ELF-1 (cell line): ENCODE data around the gene ANKRD44.

ENCODE experiments used
- DNase-seq: peaks from one replicate; pipeline ENCODE4 v3.0.0-alpha.2; 2016; ENCODE audit warnings: low read depth, low spot score

ANKRD44 gene

DNA sequence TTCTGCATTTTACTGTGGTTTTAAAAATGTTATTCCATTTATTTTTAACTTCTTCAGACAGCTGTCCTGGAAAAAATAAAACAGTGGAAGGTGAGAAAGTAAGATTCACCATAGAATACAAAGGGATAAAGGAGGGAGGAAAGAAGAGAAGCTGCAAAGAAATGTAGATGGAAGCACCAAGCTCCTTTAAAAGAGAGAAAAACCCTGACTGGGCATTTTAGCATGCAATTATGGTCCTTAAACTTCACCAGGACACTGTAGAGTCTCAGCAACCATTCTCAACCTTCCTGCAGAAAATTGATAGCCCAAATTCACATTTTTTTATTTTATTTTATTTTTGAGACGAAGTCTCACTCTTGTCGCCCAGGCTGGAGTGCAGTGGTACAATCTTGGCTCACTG is 11.6 kb upstream of the ANKRD44 start:
- DNase-seq: no peak

DNA sequence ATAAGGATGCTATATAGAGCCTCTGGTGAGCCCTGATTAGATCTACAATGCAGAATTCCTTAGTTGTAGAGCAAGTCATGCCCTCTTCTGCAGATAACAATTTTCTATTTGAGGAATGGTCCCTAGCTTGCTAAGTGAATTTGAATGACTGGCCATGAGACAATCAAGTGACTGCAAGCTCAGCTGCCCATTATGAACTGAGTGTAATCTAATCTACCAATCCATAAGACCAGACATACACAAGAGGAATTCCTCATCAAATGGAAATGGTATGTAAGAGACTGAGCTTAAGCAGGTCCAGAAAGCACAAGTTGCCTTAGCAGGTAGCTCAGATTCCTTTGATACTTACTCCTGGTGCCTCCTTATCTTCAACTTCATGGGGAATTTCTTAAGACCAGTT is 4.8 kb upstream of the ANKRD44 start:
- no peak for DNase-seq

DNA sequence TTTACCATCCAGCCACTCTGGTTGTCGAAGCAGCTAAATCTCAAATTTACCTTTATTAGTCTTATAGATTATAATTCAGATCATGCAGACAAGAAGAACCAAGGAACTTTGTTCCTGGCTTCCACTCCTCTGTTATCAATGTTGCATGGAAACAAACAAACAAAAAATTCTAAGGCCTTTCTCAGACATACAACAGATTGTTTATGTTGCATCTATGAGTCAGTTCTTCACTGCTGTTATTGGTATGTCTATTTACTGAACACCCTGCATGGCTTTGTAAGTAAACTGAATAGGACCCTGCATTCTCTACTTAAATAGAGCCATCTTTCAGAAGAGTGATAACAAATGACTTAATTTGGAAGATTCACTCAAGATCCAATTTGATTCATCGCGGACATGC is 1.6 kb upstream of the ANKRD44 start:
- DNase-seq: no peak

DNA sequence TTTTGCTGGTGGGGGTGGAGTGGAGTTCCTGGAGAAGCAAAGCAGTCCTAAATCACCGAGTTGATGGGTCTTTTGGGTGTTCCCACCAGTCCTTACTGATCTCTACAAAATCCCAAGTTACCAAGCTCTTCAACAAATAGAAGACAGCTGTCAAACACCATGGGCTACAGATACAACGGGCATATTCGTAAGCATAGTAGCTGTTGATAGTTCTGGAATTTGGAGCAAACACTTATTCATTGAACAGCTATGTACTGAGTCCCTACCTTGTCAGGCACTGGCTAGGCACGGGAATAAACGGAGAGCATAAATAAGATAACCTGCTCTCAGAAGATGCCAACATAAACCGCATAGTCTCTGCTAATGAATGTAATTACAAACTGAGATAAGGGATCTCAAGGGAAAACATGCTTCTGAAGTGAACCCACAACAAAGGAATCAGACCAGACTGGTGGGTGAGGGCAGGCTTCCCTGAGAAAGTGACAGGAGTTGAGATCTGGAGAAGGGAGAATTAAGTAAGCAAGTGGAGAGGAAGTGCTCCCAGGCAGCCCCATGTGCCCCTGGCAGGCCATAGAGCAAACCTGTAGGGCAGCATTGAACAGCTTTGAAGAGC is 947 bp upstream of the ANKRD44 start:
- peak; percentile 63 for DNase-seq

DNA sequence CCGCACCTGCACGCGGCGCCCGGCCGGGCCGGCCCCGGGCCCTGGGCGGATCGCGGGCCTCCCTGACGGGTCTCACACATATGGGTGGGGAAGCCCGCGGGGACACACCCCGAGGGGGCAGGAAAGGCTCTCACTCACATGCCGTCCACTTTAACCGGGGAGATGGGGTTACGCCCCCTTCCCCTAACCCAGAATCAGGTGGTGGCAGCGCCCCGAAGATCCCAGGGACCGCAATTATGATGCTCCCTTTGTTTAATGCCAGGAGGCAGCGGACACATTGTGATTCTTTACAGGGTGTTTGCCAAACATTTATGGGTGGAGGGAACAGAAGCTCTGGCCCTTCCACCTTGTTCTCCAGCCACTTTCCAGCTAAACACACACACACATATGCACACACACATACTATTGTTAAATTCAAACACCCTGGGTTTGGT is 424 bp upstream of the ANKRD44 start:
- peak; percentile 26 for DNase-seq

DNA sequence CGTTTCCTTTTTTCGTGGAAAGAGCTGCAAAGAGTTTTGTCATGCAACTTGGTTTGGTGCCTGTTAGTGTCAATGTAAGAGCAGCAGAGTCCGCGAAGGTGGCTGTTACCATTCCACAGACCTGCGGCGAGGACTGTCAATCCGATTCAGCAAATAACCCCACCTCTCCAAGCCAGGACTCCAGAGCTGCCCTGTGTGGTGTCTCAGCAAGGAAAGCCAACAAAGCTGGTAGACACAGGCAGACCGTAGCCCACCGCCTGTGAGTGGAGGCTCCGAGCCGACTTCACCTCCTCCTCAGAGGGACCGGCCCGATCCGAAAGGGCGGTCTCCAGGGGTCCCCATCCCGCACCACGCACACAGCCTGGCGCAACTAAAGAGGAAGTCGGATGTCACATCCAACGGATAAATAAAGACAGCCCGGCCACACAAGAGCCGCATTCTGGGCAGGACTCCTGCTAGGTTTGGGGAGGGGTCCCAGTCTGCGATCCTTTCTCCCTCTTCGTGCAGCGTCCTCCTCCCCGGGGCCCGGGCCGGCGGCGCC is 819 bp downstream of the ANKRD44 start:
- peak; percentile 43 for DNase-seq

DNA sequence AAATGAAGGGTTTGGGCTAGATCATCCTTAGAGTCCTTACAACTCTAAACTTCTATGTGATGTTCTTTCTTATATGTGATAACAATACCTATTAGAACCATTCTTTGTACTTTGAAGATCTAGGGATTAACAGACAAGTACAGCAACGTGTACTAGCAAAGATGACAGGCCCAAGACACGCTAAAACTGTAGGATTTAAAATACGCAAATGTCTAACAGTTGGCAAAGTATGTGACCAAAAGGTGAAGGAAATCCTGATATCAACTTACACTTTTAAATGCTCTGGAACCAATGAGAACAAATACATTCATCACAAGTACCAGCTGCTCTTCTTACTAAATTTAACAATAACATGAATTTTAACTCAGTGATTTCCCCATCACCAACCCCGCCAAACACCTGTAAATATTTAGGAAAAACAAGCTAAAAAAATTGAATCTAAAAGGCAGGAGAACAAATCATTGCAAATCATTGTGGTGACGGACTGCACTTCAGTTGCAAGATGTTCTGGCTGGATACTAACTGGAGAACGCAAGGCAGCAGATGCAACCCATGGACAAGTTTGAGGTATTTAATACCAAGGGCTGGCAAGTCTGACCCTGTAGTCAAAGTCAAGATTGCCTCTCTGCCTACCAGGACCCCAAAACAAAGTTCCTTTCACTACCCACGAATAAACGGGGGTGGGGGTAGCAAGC is 1.4 kb downstream of the ANKRD44 start:
- DNase-seq: no peak

DNA sequence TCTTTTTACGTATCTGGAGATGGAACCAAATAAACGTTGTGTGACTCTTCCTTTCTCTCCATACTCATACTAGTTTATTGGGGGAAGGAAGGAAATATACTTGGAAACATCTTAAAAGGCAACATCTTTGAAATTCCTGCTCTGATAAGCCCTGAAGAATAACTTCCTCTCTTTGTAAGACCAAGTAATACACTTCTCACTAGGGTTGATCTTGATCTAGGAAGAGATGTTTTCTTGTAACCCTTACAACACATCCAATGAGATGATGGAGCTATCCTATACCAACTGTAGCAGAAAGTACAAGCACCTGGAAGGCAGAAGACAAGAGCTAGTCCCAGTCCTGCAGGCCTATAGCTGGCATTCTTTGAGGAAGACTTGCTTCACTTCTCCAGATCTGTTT is 2.0 kb downstream of the ANKRD44 start:
- DNase-seq: no peak

DNA sequence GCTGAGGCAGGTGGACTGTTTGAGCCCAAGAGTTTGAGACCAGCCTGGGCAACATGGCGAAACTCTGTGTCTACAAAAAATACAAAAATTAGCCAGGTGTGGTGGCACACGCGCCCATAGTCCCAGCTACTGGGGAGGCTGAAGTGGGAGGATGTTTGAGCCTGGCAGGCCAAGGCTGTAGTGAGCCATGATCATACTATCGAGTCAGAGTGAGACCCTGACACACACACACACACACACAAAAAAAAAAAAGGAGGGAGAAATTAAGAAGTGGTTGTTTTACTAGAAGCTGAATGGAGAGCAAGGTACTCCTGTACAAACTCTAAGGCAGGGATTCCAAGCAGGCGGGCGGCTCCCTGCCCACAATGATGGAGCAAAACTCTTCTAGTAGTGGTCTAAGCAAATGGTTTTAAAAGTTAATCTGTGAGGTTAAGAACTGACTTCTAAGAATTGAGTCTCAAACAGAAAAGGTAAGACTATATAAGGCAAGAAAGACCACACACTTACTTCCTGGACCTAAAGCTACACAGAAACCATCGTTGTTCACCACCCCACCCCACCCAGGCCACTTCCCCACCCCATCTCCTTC is 2.6 kb downstream of the ANKRD44 start:
- no peak for DNase-seq

DNA sequence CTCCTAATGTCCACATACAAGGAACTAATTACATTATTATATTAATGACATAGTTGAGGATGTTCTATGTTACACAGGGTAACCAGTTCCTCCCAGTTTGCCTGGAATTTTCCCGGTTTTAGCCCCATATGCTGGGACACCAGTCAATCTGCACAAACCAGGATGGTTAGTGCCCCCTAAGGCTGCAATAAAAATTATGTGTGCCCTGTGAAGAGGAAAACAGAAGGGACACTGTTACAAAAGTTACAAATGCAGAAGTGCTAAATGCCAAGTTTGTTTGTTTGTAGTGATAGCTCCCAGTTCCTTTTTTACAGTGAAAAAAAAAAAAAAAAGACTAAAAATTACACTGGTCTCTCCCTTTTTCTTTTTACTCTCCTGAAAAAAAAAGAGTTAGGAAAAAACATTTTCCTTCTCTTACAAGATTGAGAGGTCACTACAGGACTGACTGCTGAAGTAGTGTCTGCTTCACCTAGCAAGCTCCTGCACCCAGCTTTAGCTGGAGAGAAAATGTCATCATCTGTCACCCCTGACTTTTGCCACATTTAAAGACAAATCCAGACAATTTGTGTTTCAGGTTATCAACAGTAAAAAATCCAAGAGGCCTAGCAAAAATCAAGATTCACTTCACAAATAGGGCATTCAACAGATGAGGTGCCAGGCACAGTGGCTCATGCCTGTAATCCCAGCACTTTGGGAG is 3.2 kb downstream of the ANKRD44 start:
- no peak for DNase-seq

DNA sequence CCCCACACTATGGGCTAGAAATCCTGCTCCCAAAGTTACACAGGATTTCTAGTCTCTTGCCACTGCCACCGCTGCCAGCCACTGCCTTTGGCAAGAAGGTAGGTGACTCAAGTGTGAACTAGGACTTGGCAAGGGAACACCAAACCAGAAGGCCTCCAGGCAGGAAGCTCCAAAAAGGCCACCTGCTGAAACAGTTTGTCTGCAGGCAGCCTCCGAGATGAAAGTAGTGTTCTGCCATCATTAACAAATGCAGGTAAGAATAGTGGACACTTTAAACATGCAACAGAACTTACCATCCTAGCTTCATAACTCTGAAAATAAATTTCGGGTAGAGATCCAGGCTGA is 3.9 kb downstream of the ANKRD44 start:
- DNase-seq: no peak

DNA sequence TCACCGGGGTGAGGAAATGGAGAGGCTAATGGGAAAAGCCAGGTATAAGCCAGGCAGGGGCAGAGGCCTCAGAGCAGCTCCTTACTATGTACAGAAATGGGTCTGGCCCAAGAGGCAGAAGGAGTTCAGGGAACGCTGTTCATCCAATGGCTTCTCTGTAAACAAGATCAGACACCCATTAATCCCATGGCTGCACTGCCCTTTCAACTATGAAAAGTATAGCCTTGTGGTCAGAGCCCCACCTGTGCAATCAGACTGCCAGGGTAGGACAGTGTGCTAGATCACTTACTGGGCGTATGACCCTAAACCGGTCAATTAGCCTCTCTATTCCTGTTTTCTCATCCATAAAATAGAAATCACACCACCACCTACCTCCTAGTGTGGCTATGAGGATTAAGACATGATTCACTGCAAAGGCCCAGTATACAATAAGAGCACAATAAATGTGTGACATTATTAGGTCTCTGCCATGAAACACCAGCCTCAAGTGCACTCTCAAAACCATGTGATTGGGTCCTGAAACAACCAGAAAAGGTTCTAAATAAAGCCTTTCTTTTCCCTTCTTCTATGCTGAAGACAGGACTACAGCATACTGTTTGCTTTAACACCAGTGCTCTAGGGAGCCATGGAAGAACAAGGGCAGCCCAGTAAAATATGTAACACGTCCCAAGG is 4.4 kb downstream of the ANKRD44 start:
- no peak for DNase-seq

DNA sequence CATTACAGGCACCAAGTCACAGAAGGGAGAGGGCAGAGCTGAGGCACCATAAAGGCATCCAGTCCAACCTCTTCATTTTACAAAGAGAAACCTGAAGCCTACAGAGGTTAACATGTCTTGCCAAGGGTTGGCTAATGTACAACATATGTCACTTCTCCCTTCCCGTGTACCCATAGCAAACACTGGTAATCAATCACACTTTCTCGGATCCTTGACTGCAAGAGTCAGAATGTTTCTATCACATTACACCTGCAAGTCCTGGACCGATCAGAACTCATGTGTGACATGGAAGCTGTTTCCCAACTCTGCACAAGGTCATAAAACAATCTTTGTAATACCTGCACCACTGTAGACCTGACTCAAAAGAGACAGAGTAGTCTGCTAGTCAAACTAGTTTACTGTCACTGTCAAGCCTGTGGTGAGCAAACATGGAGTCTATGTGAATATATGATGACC is 6.0 kb downstream of the ANKRD44 start:
- no peak for DNase-seq

DNA sequence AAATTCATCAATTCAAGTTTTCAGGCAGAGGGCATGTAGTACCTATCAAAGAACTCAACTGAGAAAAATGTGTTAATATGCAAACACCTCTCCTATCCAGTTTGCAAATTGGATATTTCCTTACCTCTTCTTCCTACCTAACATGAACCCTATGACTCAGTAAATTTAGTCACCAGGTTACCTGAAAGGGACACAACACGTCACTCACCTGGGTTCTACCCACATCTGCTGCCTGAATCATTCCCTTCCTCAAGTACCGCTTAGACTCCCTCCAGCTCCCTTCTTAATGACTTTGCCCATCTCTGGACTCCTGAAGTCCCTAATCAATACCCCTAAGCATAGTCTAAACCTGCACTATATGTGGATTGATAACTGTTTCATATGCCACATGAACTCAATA is 10.4 kb downstream of the ANKRD44 start:
- no peak for DNase-seq

DNA sequence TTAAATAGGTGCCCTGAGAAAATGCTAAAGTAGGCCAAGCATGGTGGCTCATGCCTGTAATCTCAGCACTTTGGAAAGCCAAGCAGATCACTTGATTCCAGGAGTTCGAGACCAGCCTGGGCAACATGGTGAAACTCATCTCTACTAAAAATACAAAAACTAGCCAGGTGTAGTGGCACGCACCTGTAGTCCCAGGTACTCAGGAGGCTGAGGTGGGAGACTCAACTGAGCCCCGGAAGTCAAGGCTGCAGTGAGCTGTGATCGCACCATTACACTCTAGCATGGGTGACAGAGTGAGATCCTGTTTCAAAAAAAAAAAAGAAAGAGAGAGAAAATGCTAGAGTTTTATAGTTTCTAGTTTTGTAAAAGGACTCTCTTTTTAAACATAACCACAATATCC is 12.0 kb downstream of the ANKRD44 start:
- no peak for DNase-seq

DNA sequence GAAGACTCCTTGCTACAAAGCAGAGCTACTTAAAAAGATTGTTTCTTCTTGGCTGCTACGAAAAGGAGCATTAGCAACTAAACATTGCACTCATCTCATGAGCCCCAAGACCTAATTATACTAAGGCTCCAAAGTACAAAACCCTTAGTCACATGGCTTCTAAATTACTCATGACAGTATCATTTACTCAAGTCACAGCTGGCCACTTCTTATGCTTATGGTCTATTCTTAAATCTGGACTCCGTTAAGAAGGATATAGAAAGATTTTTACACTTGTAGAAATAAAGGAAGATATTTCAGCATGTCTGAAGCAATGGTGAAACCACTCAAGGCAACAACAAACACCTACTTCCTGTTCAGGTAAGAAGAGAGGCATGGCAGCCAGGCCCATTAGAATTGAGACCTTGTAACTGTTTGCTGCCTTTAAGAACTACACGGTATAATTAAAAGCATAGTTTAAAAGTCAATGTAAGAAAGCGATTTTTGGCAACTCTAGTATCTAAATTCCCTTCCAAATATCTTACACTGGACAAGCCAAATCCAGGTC is 12.7 kb downstream of the ANKRD44 start:
- no peak for DNase-seq

DNA sequence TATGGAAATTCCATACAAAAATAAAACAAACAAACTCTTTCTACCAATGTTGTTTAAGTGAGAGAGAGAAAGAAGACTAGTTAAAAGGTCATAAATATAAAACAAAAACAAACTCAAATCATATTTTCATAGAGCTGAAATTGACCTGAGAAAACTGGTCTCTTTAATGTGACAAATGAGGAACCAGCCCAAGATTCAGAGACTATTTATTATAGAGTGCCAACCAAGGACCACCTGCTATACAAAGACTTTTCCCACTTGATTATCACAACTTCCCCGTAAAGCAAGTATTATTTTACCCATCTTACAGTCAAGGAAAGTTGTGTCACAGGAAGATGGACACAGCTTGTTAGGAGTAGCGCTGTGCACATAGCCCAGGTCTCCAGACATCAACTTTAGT is 13.3 kb downstream of the ANKRD44 start:
- DNase-seq: no peak

DNA sequence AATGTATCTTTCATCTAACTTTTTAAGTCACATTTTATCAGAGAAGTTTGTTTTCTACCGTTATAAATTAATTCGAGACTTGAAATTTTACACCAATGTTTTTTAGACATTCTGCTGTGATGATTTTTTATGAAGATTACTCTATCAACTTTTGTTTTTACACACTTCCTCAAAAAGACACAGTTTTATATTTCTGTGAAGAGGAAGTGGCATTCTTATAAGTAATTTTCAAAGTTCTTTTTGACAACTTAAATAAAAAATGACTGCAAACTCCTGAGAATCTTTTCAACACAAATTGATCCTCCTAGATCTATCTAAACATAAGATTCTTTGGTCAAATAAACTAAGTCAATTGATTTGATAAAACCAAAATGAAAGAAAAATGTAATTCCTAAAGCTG is 13.7 kb downstream of the ANKRD44 start:
- DNase-seq: no peak

DNA sequence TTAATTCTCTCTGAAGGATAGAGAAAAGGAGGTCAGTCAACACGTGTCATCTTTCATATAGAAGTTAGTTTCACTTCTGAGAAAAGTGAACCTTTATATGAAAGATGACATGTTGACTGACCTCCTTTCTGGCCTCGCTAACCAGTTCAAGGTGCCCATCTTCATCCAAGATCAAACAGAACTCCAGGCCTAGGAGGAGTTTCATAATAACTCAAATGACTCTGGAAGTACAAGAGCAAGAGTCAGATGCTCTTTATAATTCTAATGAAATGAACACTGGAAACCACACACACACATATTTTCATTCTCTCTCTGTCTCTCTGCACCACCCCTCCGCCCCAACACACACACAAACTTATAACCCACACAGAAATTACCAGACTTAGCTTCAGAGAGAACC is 16.3 kb downstream of the ANKRD44 start:
- DNase-seq: no peak

DNA sequence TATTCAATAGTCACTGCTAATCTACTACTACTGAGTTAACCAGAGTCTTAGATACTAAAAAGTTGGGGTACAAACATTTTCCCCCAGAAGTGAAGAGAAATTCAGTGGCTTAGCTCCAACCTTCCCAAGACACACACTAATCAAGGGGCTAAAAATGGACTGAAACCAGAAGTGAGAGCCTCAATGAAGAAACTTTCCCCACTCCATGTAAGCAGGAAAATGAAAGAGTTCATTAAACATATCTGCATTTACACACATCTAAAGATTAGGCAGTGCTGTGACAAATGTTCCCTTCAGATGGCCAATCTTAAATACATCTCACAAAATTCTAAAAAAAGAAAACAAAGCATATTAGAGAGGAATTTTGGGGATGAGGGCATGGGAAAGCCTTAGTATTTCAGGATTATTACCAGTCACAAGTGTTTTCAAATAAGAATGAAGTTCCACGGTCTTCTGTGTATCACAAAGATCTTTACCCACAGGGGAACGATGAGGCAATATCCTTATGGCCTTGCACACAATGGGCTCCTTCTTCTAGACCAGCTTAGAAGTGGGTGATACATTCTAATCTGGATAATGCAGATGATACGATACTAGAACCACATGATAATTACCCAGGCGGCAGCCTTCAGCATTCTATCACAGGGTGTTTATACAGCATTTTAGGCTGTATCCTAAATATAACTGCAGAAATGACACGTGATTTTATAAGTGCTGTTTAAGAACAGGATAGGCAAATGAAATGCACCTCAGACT is 17.1 kb downstream of the ANKRD44 start:
- no peak for DNase-seq

DNA sequence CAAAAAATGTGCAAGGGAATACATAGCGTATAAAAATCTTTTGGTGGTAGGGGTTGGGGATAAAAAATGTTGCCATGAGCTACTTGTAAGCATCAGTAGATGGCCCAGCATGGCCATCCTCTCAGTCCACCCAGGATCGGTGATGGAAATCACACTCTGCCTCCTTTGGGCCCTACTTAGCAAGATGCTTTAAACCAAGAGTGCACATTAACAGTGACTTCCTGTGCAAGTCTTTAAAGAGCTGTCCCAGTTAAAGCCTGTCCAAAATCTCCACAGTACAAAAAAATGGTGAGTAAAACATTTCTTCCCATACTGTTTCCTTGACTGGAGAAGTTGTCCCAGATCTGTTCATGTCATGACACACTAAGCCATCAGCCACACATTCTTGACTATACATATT is 18.0 kb downstream of the ANKRD44 start:
- DNase-seq: no peak
